Measurements from ENCODE around the gene MED20. TPM values are rescaled to one million over a fixed set of nuclear protein-coding genes. Genes with fewer than 3 reads are reported as not detected.
A peak's percentile ranks its signal among the peaks of the same experiment; 100 is the strongest.

The MED20 gene, protein sequence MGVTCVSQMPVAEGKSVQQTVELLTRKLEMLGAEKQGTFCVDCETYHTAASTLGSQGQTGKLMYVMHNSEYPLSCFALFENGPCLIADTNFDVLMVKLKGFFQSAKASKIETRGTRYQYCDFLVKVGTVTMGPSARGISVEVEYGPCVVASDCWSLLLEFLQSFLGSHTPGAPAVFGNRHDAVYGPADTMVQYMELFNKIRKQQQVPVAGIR
- 25.1 and 29.6 TPM in 2 replicates for polyA plus RNA-seq (2012; rRNA removed)
- 26.4 and 26.6 TPM in 2 replicates for polyA plus RNA-seq (2012; cell fraction: cytosol; rRNA removed)
- polyA plus RNA-seq (2012; cell fraction: nucleus; rRNA removed): 21.5 and 25.2 TPM in 2 replicates

DNA sequence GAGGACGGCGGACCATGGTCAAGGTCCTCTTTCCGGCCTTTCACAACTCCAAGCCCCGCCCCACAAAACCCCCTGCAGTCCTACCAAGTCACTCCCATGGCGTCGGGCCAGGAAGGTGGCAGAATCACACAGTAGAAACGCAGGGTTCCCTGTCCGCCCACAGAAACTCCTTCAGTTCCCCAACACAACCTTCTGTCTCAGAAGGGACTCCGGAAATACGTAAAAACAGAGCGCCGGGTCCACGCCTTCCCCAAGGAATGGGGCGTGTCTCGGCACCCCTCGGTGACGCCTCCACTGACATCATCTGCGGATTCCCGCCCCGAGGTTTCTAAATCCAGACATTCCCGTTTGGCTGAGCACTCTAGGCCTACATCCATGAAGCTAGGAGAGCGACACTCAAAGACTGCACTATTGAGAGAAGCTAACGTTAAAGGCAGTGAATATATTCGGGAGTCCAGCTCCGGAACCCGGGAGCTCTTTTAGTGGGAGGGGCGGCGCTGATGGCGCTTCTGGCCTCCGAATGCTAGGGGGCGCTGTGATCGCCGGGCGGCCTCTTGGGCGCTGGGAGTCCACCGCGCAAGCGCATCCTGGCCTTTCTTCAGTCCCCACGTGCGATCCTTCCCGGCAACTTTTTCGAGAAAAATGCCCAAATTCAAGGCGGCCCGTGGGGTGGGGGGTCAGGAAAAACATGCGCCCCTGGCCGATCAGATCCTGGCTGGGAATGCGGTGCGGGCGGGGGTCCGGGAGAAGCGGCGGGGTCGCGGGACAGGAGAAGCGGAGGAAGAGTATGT lies at the start of gene MED20, which contains the start of gene BYSL:
Gene MED20 (minus strand): TSS at position 219 of the 791 bp plus-strand sequence. CDS start 121 bp downstream, at position 98.
Gene BYSL (plus strand): TSS at position 579 of the 791 bp plus-strand sequence. CDS start 64 bp downstream, at position 643.
- H3K9ac ChIP-seq: peak within 1 kb of the TSS; percentile 98
- POLR2A ChIA-PET: interaction anchor here (0.7 to 1.5 kb wide), 8 partner anchors 18 to 133 kb away, joined by 3 to 14 read pairs (median 4); partner anchors contain the start of genes TAF8 and TOMM6
- CTCF ChIA-PET: interaction anchor here (0.6 to 5.4 kb wide), 35 partner anchors 10 to 627 kb away, joined by 3 to 70 read pairs (median 4); partner anchors contain the start of genes TAF8, TOMM6 and USP49
- TF ChIP-seq JUND (IDR thresholded peaks at IDR 0.05) (no peak), NRF1 (IDR thresholded peaks at IDR 0.05; ENCODE audit: low read depth, low read length) (peak; percentile 84), FOXJ3 (CRISPR knock-in tag; IDR thresholded peaks at IDR 0.05) (no peak), RAD21 (IDR thresholded peaks at IDR 0.05; ENCODE audit: low read length) (no peak; the same call in 1 of the 2 replicates), RFX5 (IDR thresholded peaks at IDR 0.05; ENCODE audit: low read length) (0 out of 2 replicates have a peak, but pooled peaks have one; percentile 22), FOSL2 (IDR thresholded peaks at IDR 0.05; ENCODE audit: borderline replicate concordance, low read depth) (peak; percentile 14; the same call in 1 of the 2 replicates), CHD2 (IDR thresholded peaks at IDR 0.05; ENCODE audit: low read length, partially characterized antibody) (no peak), GABPA (IDR thresholded peaks at IDR 0.05; ENCODE audit: low read depth) (peak; percentile 86), RCOR1 (IDR thresholded peaks at IDR 0.05; ENCODE audit: low read length) (no peak), MXI1 (IDR thresholded peaks at IDR 0.05; ENCODE audit: low read depth, low read length) (peak; percentile 98), SIN3A (IDR thresholded peaks at IDR 0.05; ENCODE audit: borderline replicate concordance, low read depth, low read length) (peak; percentile 66; the same call in 1 of the 2 replicates), MEF2A (IDR thresholded peaks at IDR 0.05; ENCODE audit: borderline replicate concordance, low read depth) (no peak), ELF1 (IDR thresholded peaks at IDR 0.05) (peak; percentile 60), TEAD4 (IDR thresholded peaks at IDR 0.05; ENCODE audit: borderline replicate concordance, insufficient read depth) (no peak), NFIC (IDR thresholded peaks at IDR 0.05; ENCODE audit: borderline replicate concordance) (peak; percentile 13; the same call in 1 of the 2 replicates), SMC3 (IDR thresholded peaks at IDR 0.05; ENCODE audit: low read depth, low read length) (no peak), TCF12 (IDR thresholded peaks at IDR 0.05) (no peak; the same call in 1 of the 2 replicates), YY1 (IDR thresholded peaks at IDR 0.05; ENCODE audit: low read depth) (0 out of 2 replicates have a peak, but pooled peaks have one; percentile 11), TAF1 (IDR thresholded peaks at IDR 0.05; ENCODE audit: borderline replicate concordance, low read depth, low read length) (peak; percentile 83), EZH2phosphoT487 (IDR thresholded peaks at IDR 0.05; ENCODE audit: borderline replicate concordance, low read depth) (no peak), GATA2 (CRISPR knock-in tag; IDR thresholded peaks at IDR 0.05) (no peak), EP300 (IDR thresholded peaks at IDR 0.05; ENCODE audit: borderline replicate concordance in 1 of 2, low read depth in 1 of 2, low read length in 1 of 2) (no peak)
- TF ChIP-seq, protein P1, sequence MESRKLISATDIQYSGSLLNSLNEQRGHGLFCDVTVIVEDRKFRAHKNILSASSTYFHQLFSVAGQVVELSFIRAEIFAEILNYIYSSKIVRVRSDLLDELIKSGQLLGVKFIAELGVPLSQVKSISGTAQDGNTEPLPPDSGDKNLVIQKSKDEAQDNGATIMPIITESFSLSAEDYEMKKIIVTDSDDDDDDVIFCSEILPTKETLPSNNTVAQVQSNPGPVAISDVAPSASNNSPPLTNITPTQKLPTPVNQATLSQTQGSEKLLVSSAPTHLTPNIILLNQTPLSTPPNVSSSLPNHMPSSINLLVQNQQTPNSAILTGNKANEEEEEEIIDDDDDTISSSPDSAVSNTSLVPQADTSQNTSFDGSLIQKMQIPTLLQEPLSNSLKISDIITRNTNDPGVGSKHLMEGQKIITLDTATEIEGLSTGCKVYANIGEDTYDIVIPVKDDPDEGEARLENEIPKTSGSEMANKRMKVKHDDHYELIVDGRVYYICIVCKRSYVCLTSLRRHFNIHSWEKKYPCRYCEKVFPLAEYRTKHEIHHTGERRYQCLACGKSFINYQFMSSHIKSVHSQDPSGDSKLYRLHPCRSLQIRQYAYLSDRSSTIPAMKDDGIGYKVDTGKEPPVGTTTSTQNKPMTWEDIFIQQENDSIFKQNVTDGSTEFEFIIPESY (IDR thresholded peaks at IDR 0.05; ENCODE audit: borderline replicate concordance, low read depth): no peak
- TF ChIP-seq, protein P2, sequence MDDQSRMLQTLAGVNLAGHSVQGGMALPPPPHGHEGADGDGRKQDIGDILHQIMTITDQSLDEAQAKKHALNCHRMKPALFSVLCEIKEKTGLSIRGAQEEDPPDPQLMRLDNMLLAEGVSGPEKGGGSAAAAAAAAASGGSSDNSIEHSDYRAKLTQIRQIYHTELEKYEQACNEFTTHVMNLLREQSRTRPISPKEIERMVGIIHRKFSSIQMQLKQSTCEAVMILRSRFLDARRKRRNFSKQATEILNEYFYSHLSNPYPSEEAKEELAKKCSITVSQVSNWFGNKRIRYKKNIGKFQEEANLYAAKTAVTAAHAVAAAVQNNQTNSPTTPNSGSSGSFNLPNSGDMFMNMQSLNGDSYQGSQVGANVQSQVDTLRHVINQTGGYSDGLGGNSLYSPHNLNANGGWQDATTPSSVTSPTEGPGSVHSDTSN (IDR thresholded peaks at IDR 0.05): peak; percentile 15; the same call in 1 of the 2 replicates
- TF ChIP-seq, protein P3, sequence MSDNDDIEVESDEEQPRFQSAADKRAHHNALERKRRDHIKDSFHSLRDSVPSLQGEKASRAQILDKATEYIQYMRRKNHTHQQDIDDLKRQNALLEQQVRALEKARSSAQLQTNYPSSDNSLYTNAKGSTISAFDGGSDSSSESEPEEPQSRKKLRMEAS (IDR thresholded peaks at IDR 0.05; ENCODE audit: low read depth): peak; percentile 97
- TF ChIP-seq, protein P4, sequence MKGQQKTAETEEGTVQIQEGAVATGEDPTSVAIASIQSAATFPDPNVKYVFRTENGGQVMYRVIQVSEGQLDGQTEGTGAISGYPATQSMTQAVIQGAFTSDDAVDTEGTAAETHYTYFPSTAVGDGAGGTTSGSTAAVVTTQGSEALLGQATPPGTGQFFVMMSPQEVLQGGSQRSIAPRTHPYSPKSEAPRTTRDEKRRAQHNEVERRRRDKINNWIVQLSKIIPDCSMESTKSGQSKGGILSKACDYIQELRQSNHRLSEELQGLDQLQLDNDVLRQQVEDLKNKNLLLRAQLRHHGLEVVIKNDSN (IDR thresholded peaks at IDR 0.05; ENCODE audit: borderline replicate concordance, low read depth): no peak
- TF ChIP-seq, protein P5, sequence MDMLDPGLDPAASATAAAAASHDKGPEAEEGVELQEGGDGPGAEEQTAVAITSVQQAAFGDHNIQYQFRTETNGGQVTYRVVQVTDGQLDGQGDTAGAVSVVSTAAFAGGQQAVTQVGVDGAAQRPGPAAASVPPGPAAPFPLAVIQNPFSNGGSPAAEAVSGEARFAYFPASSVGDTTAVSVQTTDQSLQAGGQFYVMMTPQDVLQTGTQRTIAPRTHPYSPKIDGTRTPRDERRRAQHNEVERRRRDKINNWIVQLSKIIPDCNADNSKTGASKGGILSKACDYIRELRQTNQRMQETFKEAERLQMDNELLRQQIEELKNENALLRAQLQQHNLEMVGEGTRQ (IDR thresholded peaks at IDR 0.05; ENCODE audit: borderline replicate concordance, low read depth, low read length): no peak

More for the DNA sequence above, at the start of gene MED20, which contains the start of gene BYSL:
- Histone ChIP-seq H3K36me3 (replicated peaks in 1 of 2; ENCODE audit: control insufficient read depth in 1 of 2, insufficient read depth in 2 of 2, low read length in 1 of 2) (peaks cover 5 to 9% of the 10 kb centered on the region in 2 experiments), H4K20me1 (ENCODE audit: insufficient read depth) (no peaks in the 10 kb centered on the region), H3F3A (replicated peaks; ENCODE audit: insufficient read depth) (peaks cover 7% of the 10 kb centered on the region), H2AFZ (ENCODE audit: low read depth) (peak within 1 kb of the TSS; percentile 85), H3K79me2 (ENCODE audit: insufficient read depth) (peaks cover 88% of the 10 kb centered on the region), H3K9me2 (no peaks in the 10 kb centered on the region), H3K9me3 (no peaks in the 10 kb centered on the region), H3K4me2 (peak within 1 kb of the TSS; percentile 81), H3K4me1 (ENCODE audit: control insufficient read depth in 1 of 2, insufficient read depth in 2 of 2, low read depth in 1 of 2, low read length in 1 of 2) (peaks cover 14 to 18% of the 10 kb centered on the region in 2 experiments; a peak in 3 of 4 replicates), H3K27ac (ENCODE audit: low read depth in 2 of 2, low read length in 1 of 2) (peak within 1 kb of the TSS; percentile 96 to 99), H3K27me3 (ENCODE audit: insufficient read depth) (no peaks in the 10 kb centered on the region), H3K4me3 (ENCODE audit: low read depth in 2 of 2, low read length in 1 of 2) (peak within 1 kb of the TSS; percentile 55 to 99)
- 0% methylated on average over 33 of the region's 55 CpGs for WGBS (ENCODE audit: low lambda C conversion rate)
- DNase-seq: peak; percentile 95

Data from SK-N-SH (cell line).